RWPE1 (cell line): ENCODE measurements around the gene PBOV1.

Experiments
- CTCF ChIA-PET: fragments of 350-600 bp; sonication (Branson Sonifier 250); formaldehyde crosslinking; extraction: SDS; loops from one replicate; lab custom pipeline; 2021; lab: Yijun Ruan, JAX
- POLR2A ChIA-PET: fragments of 400-600 bp; formaldehyde crosslinking; extraction: SDS; loops from one replicate; lab custom pipeline; 2020; ENCODE audit warnings: antibody characterized with exemption; ENCODE audit not compliant: low non-redundant PET; lab: Yijun Ruan, JAX
- DNase-seq: peaks from one replicate; pipeline ENCODE4 v3.0.0; 2012; ENCODE audit warnings: low spot score
- H3K27ac ChIP-seq: fragments of 450-650 bp; 2 replicates; pipeline ENCODE4 v1.5.1; 2017
- CTCF ChIP-seq: fragments of 450-650 bp; conservative IDR thresholded peaks from 2 replicates; pipeline ENCODE4 v1.5.1; 2017; ENCODE audit warnings: low read depth, mild to moderate bottlenecking

The PBOV1 gene

GRCh38 chr6:138258197-138258596 lies 39.9 kb upstream of the PBOV1 start:
- ChIA-PET CTCF (interaction anchor here (0.6 kb wide), 1 partner anchor 1672 kb away, joined by 3 read pairs; no protein-coding TSS in a partner anchor), POLR2A (no interaction called here)
- H3K27ac ChIP-seq: no peak overlapping the region
- no peak for DNase-seq
- TF ChIP-seq CTCF: no peak

DNA sequence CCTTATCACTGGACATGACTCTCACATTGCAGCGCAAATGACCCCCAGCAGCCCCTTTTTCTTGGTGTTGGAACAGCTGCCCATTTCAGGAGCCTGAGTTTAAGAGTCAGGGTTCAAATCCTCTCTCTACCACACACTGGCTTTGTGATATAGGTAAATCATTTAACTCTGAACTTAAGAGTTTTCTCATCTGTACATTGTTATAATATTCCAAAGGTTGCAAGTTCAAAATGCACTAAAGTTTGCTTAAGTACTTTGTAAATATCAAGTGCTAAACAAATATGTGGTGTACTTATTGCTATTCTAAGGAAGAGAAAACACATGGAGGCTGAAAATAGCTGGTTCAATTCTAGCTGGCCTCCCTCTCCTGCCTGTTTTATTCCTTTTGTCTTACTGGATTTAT lies 39.3 kb upstream of the PBOV1 start:
- H3K27ac ChIP-seq: no peak overlapping the region
- CTCF ChIA-PET: no interaction called here
- TF ChIP-seq CTCF: no peak
- DNase-seq: no peak
- POLR2A ChIA-PET: no interaction called here

DNA sequence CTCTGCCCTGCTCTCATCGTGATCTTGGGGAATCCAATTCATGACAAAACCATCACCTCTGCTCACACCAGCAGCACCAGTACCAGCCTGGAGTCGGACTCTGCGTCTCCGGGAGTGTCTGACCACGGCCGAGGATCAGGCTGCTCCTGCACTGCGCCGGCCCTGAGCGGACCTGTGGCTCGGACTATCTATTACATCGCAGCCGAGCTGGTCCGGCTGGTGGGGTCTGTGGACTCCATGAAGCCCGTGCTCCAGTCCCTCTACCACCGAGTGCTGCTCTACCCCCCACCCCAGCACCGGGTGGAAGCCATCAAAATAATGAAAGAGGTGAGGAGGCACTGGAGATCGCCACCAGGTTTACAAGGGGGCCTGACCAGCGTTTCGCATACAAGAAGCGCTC lies 37.2 kb upstream of the PBOV1 start:
- TF ChIP-seq CTCF: no peak
- H3K27ac ChIP-seq: no peak overlapping the region
- POLR2A ChIA-PET: no interaction called here
- CTCF ChIA-PET: no interaction called here
- no peak for DNase-seq

- ChIA-PET CTCF (no interaction called here), POLR2A (no interaction called here)
- no peak for TF ChIP-seq CTCF
- H3K27ac ChIP-seq: no peak overlapping the region
- DNase-seq: no peak
These were observed 35.4 kb upstream of the PBOV1 start for GRCh38 chr6:138253731-138254130.

GRCh38 chr6:138250513-138251247 lies 32.4 kb upstream of the PBOV1 start:
- DNase-seq: peak; percentile 77
- CTCF ChIA-PET: no interaction called here
- POLR2A ChIA-PET: no interaction called here
- no peak for TF ChIP-seq CTCF
- no peak overlapping the region for H3K27ac ChIP-seq

- H3K27ac ChIP-seq: no peak overlapping the region
- DNase-seq: no peak
- ChIA-PET CTCF (no interaction called here), POLR2A (no interaction called here)
- TF ChIP-seq CTCF: no peak
These were observed 31.8 kb upstream of the PBOV1 start for GRCh38 chr6:138250053-138250452.
